ENCODE data around the gene DARS2.
"Not testable (repeated sequence)": the region's sequence is repeated elsewhere in the genome, so short reads cannot be mapped to it uniquely, and the experiment has no call there.

DARS2 gene

GRCh38 chr1:173867141-173867752 lies 42.8 kb downstream of the DARS2 start:
- no peak for TF ChIP-seq ZNF274 (IDR thresholded peaks at IDR 0.05; ENCODE audit: low read depth, low read length)
- peak overlapping the region; percentile 83 for H3K4me3 ChIP-seq (ENCODE audit: low read length)

- no peak for TF ChIP-seq ZNF274 (IDR thresholded peaks at IDR 0.05; ENCODE audit: low read depth, low read length)
- H3K4me3 ChIP-seq (ENCODE audit: low read length), result peak within 1 kb of the TSS; percentile 98
Observed at GRCh38 chr1:173867753-173868265, 43.3 kb downstream of the DARS2 start, which contains the start of gene GAS5. GAS5 (minus strand) TSS chr1:173867989.

GRCh38 chr1:173868266-173869020 lies 44.0 kb downstream of the DARS2 start, which contains the start of gene ZBTB37:
ZBTB37 (plus strand) TSS chr1:173868380; CDS start chr1:173870226, 1,846 bp downstream.
- H3K4me3 ChIP-seq (ENCODE audit: low read length), result peak within 1 kb of the TSS; percentile 98
- no peak for TF ChIP-seq ZNF274 (IDR thresholded peaks at IDR 0.05; ENCODE audit: low read depth, low read length)

GRCh38 chr1:173869021-173869359 lies 44.5 kb downstream of the DARS2 start:
- H3K4me3 ChIP-seq (ENCODE audit: low read length), result peak overlapping the region; percentile 98
- no peak for TF ChIP-seq ZNF274 (IDR thresholded peaks at IDR 0.05; ENCODE audit: low read depth, low read length)

- peak overlapping the region; percentile 21; the same call in 1 of the 2 replicates for H3K4me3 ChIP-seq (ENCODE audit: low read length)
- no peak for TF ChIP-seq ZNF274 (IDR thresholded peaks at IDR 0.05; ENCODE audit: low read depth, low read length)
Observed at GRCh38 chr1:173870252-173871075, 46.0 kb downstream of the DARS2 start.

- no peak for TF ChIP-seq ZNF274 (IDR thresholded peaks at IDR 0.05; ENCODE audit: low read depth, low read length)
- H3K4me3 ChIP-seq (ENCODE audit: low read length), result no peak overlapping the region
Observed at GRCh38 chr1:173871091-173871490, 46.6 kb downstream of the DARS2 start.

GRCh38 chr1:173871500-173871899 lies 47.0 kb downstream of the DARS2 start:
- TF ChIP-seq ZNF274 (IDR thresholded peaks at IDR 0.05; ENCODE audit: low read depth, low read length), result no peak
- no peak overlapping the region for H3K4me3 ChIP-seq (ENCODE audit: low read length)

- TF ChIP-seq ZNF274 (IDR thresholded peaks at IDR 0.05; ENCODE audit: low read depth, low read length), result no peak
- H3K4me3 ChIP-seq (ENCODE audit: low read length), result no peak overlapping the region
Observed at GRCh38 chr1:173876732-173877131, 52.3 kb downstream of the DARS2 start.

GRCh38 chr1:173878251-173878650 lies 53.8 kb downstream of the DARS2 start:
- TF ChIP-seq ZNF274 (IDR thresholded peaks at IDR 0.05; ENCODE audit: low read depth, low read length), result no peak
- no peak overlapping the region for H3K4me3 ChIP-seq (ENCODE audit: low read length)

GRCh38 chr1:173881117-173881516 lies 56.6 kb downstream of the DARS2 start:
- H3K4me3 ChIP-seq (ENCODE audit: low read length), result not testable (repeated sequence)

GRCh38 chr1:173884701-173885100 lies 60.2 kb downstream of the DARS2 start:
- no peak for TF ChIP-seq ZNF274 (IDR thresholded peaks at IDR 0.05; ENCODE audit: low read depth, low read length)
- no peak overlapping the region for H3K4me3 ChIP-seq (ENCODE audit: low read length)

- no peak for TF ChIP-seq ZNF274 (IDR thresholded peaks at IDR 0.05; ENCODE audit: low read depth, low read length)
- H3K4me3 ChIP-seq (ENCODE audit: low read length), result no peak overlapping the region
Observed at GRCh38 chr1:173886746-173887611, 62.5 kb downstream of the DARS2 start.

GRCh38 chr1:173887627-173888026 lies 63.2 kb downstream of the DARS2 start:
- TF ChIP-seq ZNF274 (IDR thresholded peaks at IDR 0.05; ENCODE audit: low read depth, low read length), result no peak
- H3K4me3 ChIP-seq (ENCODE audit: low read length), result no peak overlapping the region
